ENCODE data around the gene HNRNPC. TPM values are rescaled to one million over a fixed set of nuclear protein-coding genes. Genes with fewer than 3 reads are reported as not detected.

Gene HNRNPC
- total and polyA plus RNA-seq, 2 of the 8 experiments (the other 6 are each of a cell fraction or from before 2014, with no cell fraction given): 781 to 1,207 TPM

GRCh38 chr14:21267431-21267845 is 1.8 kb downstream of the HNRNPC start:
- H3K9me3 ChIP-seq (ENCODE audit: insufficient read depth in 2 of 2, low read depth in 1 of 2, low read length in 1 of 2): no peaks in the 10 kb centered on the region
- H4K20me1 ChIP-seq (replicated peaks in 1 of 2; ENCODE audit: control insufficient read depth in 1 of 2, insufficient read depth in 2 of 2, low read length in 2 of 2): peaks cover 37 to 43% of the 10 kb centered on the region in 2 experiments
- WGBS, 2 experiments (ENCODE audit: extremely low coverage in 1 of 2, insufficient coverage in 1 of 2, insufficient read length in 1 of 2, insufficient replicate concordance in 2 of 2, low coverage in 1 of 2, low lambda C conversion rate in 2 of 2, missing lambda C conversion rate in 1 of 2): 20% methylated on average over 10 of the region's 10 CpGs; no CpG with 5 or more reads in 1 of the 2 experiments
- peaks cover 18 to 62% (median 42%) of the 10 kb centered on the region in 4 experiments for H3K36me3 ChIP-seq (ENCODE audit: control insufficient read depth in 2 of 4, insufficient read depth in 4 of 4, low read length in 3 of 4)
- H2BK20ac ChIP-seq (ENCODE audit: low read length): no peak overlapping the region
- H3K14ac ChIP-seq (ENCODE audit: insufficient read length): no peak overlapping the region
- H3K27me3 ChIP-seq (replicated peaks in 1 of 4; ENCODE audit: control insufficient read depth in 3 of 4, extremely low read depth in 1 of 4, insufficient read depth in 3 of 4, low read length in 3 of 4): no peaks in the 10 kb centered on the region
- no peak overlapping the region for H2BK15ac ChIP-seq (ENCODE audit: low read length)
- no peak overlapping the region for H3K56ac ChIP-seq (replicated peaks; ENCODE audit: insufficient read length, low read depth, low read length)
- no peak overlapping the region for H3K27ac ChIP-seq (ENCODE audit: low read depth, low read length)
- no peak overlapping the region for H2BK5ac ChIP-seq (ENCODE audit: low read depth, low read length)
- no peak for TF ChIP-seq SP1 (IDR thresholded peaks at IDR 0.05; ENCODE audit: low read depth, low read length)
- TF ChIP-seq CHD1 (IDR thresholded peaks at IDR 0.05; ENCODE audit: low read depth, low read length): 0 out of 2 replicates have a peak, but pooled peaks have one; percentile 20
- TF ChIP-seq RBBP5 (IDR thresholded peaks at IDR 0.05; ENCODE audit: borderline replicate concordance, low read depth, low read length): no peak
- TF ChIP-seq NANOG (IDR thresholded peaks at IDR 0.05; ENCODE audit: insufficient read depth, low read depth, low read length, poor library complexity, severe bottlenecking): no peak
- TF ChIP-seq POLR2A (IDR thresholded peaks at IDR 0.05; ENCODE audit: control extremely low read depth in 1 of 2, low read depth in 2 of 2, low read length in 2 of 2): peak; percentile 29; a peak in 2 of 3 replicates
- TF ChIP-seq ZNF274 (IDR thresholded peaks at IDR 0.05; ENCODE audit: borderline replicate concordance, extremely low read depth, low read length): no peak
- no peak for TF ChIP-seq SIRT6 (IDR thresholded peaks at IDR 0.05; ENCODE audit: low read length)
- no peak overlapping the region for H2AK5ac ChIP-seq (ENCODE audit: low read depth, low read length)
- peak overlapping the region; percentile 81 to 100 (median 100) for H3K4me3 ChIP-seq (ENCODE audit: extremely low read depth in 1 of 4, insufficient read depth in 2 of 4, low read depth in 3 of 4, low read length in 4 of 4)
- H3K23me2 ChIP-seq (ENCODE audit: low read depth, low read length): no peaks in the 10 kb centered on the region; the same call in 1 of the 2 replicates
- FAIRE-seq: no peak
- H4K5ac ChIP-seq (ENCODE audit: insufficient read length, low read depth, low read length): no peak overlapping the region
- no peak overlapping the region for H3K4ac ChIP-seq (replicated peaks; ENCODE audit: insufficient read length, low read depth, low read length)
- H3K79me1 ChIP-seq (ENCODE audit: low read depth, low read length): no peaks in the 10 kb centered on the region
- no peak overlapping the region for H2AFZ ChIP-seq (ENCODE audit: low read length)
- no peak overlapping the region for H2BK12ac ChIP-seq (ENCODE audit: low read depth, low read length)
- peaks cover 59 to 69% of the 10 kb centered on the region in 2 experiments for H3K79me2 ChIP-seq (ENCODE audit: control insufficient read depth in 1 of 2, insufficient read depth in 2 of 2, low read length in 2 of 2)
- no peak overlapping the region for H4K91ac ChIP-seq (replicated peaks; ENCODE audit: insufficient read length, low read length)
- peak overlapping the region in 3 of 4 experiments; percentile 58 to 100 (median 81); a peak in 5 of 7 replicates for H3K9ac ChIP-seq (replicated peaks in 1 of 4; ENCODE audit: extremely low read depth in 1 of 4, low read depth in 3 of 4, low read length in 3 of 4)
- H3K18ac ChIP-seq (ENCODE audit: extremely low read depth, low read length): no peak overlapping the region
- POLR2A ChIA-PET (ENCODE audit: partially characterized antibody): interaction anchor here (0.6 to 17.3 kb wide), 25 partner anchors 8 to 299 kb away, joined by 3 to 836 read pairs (median 5); no protein-coding TSS in a partner anchor
- CTCF ChIA-PET (ENCODE audit: partially characterized antibody): interaction anchor here (0.6 kb wide), 1 partner anchor 24 kb away, joined by 5 read pairs; no protein-coding TSS in a partner anchor
- peak overlapping the region; percentile 66 to 83 for H3K4me2 ChIP-seq (ENCODE audit: insufficient read depth in 1 of 2, low read depth in 2 of 2, low read length in 2 of 2)
- no peak overlapping the region for H4K8ac ChIP-seq (ENCODE audit: extremely low read depth, insufficient read depth, low read length)
- H3K23ac ChIP-seq (ENCODE audit: insufficient read length): no peak overlapping the region
- H3K4me1 ChIP-seq (replicated peaks in 1 of 4; ENCODE audit: control insufficient read depth in 3 of 4, insufficient read depth in 4 of 4, low read length in 3 of 4): peaks cover 3 to 10% (median 4%) of the 10 kb centered on the region in 4 experiments; a peak in 6 of 7 replicates
- DNase-seq (ENCODE audit: low read depth in 1 of 2, low spot score in 2 of 2): peak in 1 of 2 experiments; percentile 17
- H2BK120ac ChIP-seq (replicated peaks; ENCODE audit: low read depth, low read length): no peak overlapping the region

Measured in H1 (cell line).